ENCODE measurements around the gene GPR78.

The GPR78 gene

DNA sequence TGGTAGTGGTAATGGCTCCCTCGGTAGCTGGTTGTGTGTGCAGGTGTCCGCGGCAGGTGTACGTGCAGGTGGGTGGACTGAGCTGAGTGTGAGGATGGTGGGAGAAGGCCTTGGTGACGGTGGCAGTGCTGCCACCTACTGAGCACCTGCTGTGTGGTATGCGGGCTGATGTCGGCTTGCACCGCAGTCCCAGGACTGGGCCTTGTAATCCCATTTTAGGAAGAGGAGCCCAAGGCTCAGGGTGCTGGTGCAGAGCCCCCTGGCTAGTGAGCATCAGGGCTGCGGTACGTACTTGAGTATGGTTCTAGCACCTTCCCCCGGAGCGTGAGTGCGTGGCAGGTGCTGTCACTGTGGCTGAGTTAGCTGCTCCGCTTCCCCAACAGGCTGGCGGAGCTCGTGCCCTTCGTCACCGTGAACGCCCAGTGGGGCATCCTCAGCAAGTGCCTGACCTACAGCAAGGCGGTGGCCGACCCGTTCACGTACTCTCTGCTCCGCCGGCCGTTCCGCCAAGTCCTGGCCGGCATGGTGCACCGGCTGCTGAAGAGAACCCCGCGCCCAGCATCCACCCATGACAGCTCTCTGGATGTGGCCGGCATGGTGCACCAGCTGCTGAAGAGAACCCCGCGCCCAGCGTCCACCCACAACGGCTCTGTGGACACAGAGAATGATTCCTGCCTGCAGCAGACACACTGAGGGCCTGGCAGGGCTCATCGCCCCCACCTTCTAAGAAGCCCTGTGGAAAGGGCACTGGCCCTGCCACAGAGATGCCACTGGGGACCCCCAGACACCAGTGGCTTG, 6.7 kb downstream of the GPR78 start:
- no peak for DNase-seq (ENCODE audit: low read depth in 2 of 2)

DNA sequence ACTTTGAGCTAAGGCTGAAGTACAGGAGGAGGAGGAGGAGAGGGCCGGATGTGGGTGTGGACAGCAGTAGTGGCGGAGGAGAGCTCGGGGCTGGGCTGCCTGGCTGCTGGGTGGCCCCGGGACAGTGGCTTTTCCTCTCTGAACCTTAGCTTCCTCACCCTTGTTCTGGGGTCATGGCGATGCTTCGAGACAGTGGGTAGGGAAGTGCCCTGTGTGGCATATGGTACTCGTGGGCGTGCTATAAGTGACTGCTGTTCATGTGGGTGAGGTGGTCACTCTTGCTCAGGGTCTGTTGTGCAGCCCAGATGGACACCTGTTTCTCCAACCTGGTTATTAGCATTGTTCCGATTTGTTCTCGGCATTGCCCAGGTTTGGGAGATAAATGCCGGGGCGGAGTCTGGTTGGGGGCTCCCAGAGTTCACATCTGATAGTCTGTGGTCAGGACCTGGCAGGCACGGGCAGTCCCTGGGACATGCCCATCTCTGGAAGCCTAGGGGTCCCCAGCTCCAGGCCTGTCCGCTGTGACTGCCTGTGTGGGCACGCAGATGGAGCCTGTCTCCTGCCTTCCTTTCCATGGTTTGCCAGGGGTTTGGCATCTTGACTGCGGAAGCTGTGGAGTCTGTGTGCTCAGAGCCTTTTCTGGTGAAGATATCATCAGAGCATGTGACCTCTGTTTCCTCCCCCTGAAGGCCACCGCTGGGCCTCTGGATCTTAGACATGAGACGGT, 7.4 kb downstream of the GPR78 start:
- no peak for DNase-seq (ENCODE audit: low read depth in 2 of 2)

DNA sequence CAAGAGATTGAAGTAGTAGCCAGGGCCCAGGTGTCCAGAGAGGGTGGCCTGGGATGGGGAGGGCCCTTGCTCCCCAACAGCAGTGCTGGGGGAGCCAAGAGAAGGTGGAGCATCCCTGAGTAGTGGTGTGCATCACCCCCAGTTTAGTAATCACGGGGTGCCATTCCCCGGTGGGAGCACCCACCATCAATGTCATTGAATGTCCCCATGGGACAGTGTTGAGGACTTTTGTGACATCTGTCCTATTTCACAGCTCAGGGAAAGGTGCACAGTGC, 7.9 kb downstream of the GPR78 start:
- no peak for DNase-seq (ENCODE audit: low read depth in 2 of 2)

- no peak for DNase-seq (ENCODE audit: low read depth in 2 of 2)
Observed at GRCh38 chr4:8589336-8589735, 9.1 kb downstream of the GPR78 start.

DNA sequence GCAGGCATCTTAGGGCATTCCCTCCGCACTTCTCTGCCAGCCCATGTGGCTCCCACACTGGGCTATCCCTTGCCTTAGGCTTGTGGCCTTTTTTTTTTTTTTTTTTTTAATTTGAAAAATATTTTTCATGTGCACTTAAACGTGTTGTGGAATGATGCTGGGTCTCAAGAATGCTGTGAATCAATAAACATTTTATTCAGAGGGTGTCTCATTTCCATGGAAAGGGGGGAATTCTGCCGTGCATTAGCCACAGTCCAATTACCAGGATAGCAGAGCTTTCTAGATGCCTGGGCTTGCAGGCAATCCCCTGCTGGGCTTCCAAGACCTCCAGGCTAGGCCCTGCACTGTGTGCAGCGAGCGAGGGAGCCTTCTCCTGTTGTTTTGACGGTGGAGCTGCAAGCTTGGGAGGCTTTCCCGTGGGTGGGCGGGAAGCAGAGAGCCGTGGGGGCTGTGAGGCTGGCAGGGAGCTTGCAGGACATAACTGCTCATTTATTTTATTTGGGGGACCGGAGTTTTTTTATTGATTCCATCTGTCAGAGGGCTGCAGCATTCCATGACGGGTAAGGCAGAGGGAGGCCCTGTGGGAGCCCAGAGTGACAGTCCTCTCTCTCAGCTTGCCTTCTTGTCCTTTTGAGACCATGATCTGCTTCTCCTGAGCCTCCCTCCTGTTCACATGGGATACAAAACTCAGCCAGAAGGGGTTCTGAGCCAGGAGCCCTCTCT, 9.8 kb downstream of the GPR78 start:
- no peak for DNase-seq (ENCODE audit: low read depth in 2 of 2)

DNA sequence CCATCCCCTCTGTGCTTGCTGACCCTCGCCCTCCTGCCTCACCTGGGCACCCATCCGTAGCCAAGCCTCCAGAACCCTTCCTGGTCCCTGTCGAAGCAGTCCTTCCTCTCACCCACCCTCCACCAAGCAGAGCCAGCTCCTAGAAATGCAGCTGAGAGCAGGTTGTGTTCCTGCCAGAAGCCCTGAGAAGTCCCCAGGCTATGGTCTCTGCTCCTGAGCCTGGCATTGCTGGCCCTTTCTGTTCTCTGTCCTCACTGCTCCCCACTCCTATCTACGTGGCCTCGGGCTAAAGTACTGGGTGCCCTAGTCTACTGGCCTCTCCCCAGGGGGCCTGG, 10.3 kb downstream of the GPR78 start:
- no peak for DNase-seq (ENCODE audit: low read depth in 2 of 2)

GRCh38 chr4:8591114-8591513, 10.9 kb downstream of the GPR78 start:
- no peak for DNase-seq (ENCODE audit: low read depth in 2 of 2)

DNA sequence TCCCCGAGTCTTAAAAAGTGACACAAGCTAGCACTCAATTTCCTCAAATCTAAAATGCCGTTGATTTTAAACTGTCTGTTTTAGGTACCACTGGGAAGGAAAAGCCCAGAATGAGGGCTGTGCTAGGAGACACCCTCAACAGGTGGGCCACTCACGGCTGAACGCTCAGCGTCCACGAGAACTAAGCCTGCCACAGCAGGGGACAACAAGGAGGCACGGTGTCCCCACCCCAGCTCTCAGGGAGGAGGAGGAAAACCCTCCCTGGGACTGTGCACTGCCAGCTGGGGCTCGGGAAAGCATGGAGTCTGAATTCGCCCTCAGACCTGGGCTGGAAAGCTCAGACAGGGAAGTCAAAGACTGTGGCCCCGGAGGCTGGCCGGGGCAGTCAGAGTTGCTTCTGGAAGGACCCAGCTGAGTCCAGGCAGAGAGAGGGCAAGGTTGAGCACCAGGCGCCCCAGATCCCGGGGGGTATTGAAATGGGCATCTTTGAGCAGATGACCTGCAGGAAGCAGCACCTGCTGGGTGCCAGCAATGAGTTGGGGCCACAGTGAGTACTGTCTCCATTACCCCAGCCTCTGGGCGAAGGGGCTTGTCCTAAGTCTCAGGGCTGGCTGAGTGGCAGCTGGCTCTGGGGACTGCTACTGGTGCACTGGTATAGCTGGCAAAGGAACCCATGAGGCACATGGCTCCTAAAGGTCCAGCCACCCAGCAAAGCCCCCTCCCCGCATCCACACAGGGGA, 11.6 kb downstream of the GPR78 start:
- DNase-seq (ENCODE audit: low read depth in 2 of 2): no peak

DNA sequence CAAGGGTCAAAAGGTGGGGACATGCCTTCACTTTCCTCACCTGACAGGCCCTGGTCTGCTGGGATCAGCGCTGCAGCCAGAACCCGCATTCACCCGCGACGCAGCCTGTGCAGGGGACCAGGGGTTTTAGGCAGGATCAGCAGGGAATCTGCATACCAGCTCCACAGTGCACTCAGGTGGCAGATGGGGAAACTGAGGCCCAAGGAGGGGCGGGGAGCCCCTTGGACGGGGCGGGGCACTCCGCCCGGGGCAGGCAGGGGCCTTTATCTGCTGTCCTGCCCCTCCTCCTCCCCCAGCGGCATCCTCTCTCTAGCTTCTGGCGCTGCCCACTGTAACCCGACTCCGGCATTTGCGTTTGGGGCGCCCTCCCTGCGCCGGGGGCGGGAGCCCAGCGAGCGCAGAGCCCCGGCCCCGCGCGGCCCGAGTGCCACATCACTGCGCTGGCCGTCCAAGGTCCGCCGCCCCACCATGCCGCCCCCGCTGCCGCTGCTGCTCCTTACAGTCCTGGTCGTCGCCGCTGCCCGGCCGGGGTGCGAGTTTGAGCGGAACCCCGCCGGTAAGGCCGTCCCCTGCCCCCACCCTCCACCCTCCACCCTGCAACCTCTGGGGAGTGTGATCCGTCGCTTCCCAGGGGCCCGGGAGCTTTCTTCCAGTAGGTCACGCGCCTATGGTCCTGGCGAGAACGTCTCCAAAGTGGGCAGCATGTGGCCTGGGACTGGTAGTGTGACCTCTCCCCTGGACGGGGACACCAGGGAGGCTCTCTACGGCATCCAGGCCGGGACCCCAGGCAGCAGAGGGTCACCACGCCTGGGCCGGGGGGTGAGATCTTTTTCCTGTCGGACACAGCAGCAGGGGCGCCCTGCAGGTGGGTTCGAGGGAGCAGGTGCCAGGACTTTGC, 12.4 kb downstream of the GPR78 start, which contains the start of gene CPZ:
TSS of gene CPZ (plus strand) at position 400 of the 898 bp plus-strand sequence. CDS start at position 469, 69 bp downstream.
- DNase-seq (ENCODE audit: low read depth in 2 of 2): no peak

DNA sequence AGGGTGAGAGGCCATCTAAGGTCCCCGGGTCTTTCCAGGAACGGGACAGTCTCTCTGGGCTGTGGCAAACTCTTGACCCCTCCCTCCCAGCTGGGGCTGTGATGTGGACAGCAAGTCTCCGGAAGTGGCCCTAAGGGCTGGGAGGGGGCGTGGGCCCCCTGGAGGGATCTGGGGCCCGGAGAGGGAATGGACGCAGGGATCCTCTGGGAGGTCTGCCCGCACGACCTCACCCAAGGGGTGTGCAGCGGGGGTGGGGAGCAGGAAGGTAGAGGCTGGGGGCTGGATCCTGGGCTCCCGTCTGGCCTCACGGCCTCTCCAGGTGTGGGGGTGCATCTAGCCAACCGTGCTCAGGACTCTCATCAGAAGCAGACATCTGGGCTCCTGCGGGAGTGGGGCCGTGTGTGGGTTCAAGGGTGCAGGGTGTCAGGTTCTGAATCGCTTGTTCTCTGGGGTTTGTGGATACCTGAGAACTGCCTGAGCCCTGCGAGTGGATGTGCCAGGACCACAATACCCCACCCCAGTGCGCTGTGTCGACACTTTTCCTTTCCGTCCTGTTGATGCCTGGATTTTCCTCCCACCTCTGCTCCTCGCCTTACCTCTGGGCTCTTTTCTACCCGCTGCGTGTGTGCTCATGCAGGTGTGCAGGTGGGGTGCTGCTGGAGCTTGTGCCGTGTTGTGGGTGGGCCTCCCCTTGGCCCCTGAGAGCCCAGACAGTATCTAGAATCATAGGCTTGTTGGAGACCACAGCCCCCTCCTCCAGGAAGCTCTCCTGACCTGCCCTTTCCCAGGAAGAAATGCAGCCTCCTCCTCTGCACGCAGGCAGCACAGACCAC, 13.3 kb downstream of the GPR78 start:
- no peak for DNase-seq (ENCODE audit: low read depth in 2 of 2)

GRCh38 chr4:8594097-8595038, 14.2 kb downstream of the GPR78 start:
- no peak for DNase-seq (ENCODE audit: low read depth in 2 of 2)

GRCh38 chr4:8595237-8596087, 15.3 kb downstream of the GPR78 start:
- DNase-seq (ENCODE audit: low read depth in 2 of 2): no peak

DNA sequence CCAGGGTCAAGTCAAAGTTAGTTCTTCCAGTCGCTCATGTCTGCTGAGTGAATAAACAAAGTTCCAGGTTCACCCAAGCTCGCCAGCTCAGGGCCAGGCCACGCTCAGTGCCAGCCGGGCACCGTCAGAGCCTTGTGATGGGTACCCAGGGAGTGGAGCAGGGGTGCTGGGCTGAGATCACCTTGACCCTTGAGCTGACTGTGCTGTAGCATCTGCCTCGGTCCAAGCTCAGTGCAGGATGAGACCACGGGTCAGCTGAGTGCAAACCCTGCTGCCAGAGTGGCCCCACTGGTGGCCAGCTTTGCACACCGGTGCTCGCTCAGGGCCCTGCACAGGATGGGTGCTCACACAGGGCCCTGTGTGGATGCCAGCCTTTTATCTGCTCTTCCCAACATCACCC, 16.7 kb downstream of the GPR78 start:
- no peak for DNase-seq (ENCODE audit: low read depth in 2 of 2)

- DNase-seq (ENCODE audit: low read depth in 2 of 2): no peak
Observed at GRCh38 chr4:8597319-8597718, 17.1 kb downstream of the GPR78 start.

- DNase-seq (ENCODE audit: low read depth in 2 of 2): no peak
Observed at GRCh38 chr4:8597791-8598190, 17.6 kb downstream of the GPR78 start.

- no peak for DNase-seq (ENCODE audit: low read depth in 2 of 2)
Observed at GRCh38 chr4:8598391-8599090, 18.3 kb downstream of the GPR78 start.

DNA sequence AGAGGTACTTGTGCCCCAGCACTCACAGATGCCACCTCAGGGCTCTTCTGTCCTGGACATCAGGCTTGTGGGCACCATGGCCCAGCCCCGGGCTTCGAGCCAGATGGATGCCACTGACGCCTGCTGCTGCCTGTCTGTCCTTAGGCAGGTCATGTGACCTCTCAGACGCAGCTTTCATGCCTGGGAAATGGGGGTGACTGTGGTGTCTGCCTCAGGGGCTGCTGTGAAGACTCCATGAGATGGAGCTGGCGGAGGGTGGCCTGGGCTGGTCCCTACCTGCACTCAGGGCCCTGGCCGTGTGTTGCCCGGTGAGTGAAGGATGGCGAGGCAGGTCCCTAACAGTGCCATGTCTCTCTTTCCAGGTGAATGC, 18.9 kb downstream of the GPR78 start:
- DNase-seq (ENCODE audit: low read depth in 2 of 2): no peak

DNA sequence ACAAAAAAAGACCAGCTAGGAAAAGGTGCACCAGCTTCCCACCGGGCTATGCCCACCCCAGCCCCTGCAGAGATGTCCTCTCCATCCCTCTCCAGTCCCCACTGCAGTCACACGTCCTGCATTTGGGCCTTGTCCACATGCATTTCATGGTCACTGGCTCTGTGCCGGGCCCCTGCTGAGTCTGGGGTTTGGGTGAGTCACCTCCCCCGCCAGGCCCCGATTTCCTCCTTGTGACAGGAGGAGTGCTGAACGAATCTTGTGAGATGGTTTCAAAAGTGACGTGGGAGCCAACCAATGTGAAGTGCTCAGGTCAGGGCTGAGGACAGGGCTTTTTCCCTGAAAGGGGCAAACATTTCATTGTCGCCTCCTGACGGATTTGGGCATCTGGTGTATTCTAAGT, 19.5 kb downstream of the GPR78 start:
- DNase-seq (ENCODE audit: low read depth in 2 of 2): no peak
